NCI-H1436 (cell line): ENCODE results near the gene SRSF1.
A peak's percentile ranks its signal among the peaks of the same experiment; 100 is the strongest.
"Not testable (repeated sequence)": the region's sequence is repeated elsewhere in the genome, so short reads cannot be mapped to it uniquely, and the experiment has no call there.

Source experiments
- DNase-seq: peaks from one replicate; lab custom pipeline; 2025; lab: John Stamatoyannopoulos, UW

SRSF1 gene

DNA sequence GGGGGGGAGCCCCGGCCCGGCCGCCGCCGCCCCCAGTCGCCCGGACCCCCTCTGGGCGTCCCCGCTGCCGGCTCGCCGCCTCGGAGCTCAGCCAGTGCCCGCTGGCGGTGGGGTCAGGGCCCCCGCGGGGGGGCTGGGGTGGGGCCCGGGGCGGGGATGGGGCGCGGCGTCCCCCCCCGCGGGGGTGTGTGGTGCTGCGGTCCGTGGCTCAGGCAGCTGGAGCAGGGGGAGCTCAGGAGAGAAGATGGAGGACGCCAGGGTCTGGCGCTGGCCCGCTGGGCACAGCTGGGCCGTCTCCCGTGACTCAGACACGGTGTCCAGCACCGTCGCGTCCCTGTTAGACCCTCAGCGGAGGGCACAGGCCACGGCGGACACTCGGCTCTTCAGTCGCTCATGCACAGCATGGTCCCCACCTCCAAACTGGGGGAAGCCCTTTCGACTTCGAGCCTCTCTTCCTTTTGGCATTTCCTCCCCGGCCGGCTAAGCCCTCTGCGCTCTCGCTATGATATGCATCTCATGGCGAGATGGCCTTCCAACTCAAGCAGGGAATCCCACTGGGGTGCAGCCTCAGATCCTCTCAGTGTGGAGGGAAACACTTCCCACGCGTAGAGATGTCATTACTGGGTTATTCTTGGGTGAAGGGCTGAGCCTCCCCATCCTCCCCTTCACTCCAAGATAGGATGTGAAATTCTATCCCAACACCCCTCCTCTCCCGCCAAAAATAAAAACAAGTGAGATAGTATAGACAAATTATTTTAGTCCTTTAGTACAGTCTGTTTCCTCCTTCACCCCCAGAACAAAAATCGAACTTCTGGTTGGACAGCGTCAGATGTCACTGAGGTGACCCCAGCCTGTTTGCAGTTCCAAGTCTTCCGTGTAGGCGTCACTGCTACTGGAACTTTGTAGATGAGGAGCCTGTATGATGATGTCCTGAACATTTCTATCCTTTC lies 18.5 kb downstream of the SRSF1 start:
- DNase-seq, result peak; percentile 79

DNA sequence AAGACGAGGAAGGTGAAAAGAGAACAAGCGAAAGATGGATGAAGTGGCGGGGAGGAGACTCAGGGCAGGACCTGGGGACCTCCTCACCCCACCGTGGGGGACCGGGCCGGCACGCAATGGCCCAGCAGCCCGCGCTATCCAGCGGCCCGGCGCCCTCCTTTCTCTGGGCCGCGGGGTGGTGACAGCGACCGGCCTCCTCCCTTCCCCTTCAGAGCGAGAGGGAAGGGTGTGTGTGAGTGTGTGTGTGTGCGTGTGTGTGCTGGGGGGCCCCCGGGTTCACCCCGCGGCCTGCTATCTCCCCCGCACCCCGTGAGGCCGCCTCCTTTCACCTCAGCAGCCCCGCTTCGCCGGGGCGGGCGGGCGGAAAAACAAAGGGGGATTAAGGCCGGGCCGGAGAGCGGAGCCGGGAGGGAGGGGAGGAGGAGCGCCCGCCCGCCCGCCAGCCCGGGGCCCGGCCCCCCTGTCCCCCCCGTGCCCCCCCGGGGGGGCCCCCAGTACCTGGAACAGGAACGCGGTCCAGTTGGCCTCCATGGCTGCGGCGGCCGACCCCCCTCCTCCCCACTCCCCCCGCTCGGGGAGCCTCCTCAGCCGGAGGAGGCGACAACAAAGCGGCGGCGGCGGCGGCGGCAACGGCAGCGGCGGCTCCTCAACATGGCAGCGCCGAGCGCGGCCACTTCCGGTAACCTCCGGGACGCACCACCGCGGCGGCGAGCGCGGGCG lies 19.3 kb downstream of the SRSF1 start, which contains the start of gene VEZF1:
TSS of gene VEZF1 (minus strand) at position 674 of the 720 bp plus-strand sequence. CDS start at position 531, 143 bp downstream.
- DNase-seq, result peak; percentile 81

DNA sequence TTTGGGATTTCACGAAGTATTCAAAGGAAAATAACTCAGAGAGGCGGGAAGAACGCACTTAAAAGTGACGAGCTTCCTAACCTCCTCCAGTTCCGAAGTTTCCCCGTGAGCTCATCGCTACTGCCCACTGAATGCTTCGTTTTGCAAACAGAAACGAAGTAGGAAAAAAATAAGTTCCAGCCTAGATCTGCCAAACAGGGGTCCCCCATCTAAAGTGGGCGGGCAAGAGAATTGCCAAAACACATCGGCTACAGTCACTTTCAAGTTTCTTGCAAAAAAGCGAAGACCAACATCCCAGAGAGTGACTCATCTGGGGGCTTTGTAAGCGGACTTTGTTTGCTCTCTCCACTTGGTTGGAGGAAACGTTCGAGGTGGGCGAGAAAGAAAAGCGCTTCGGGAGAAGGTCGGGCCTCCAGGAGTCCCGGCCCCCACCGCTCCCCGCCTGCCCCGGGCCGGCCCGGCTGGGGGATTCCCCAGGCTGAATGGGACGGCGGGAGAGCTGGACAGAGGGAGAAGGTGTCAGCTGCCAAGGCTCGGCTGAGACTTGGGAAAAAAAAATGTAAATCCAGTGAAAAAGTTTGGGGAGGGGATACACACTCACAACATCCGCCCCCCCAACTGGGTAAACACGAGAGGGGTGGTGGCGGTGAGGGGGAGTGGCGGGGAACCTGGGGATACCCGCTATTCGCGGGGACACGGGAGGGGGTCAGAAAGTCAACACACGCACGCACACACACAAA lies 20.0 kb downstream of the SRSF1 start:
- DNase-seq, result no peak

DNA sequence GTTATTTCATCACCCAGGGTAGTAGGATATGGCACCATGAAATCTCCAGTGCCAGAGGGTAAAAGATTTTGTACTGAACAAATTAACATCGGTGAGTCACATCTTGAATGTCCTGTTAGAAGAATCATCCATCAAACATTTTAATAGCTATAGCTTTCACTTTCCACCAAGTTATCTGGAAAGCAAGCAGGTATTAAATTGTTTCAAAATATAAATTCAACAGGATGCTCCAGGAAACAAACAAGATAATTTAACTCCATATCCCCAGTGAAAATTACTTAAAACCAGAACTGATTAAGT lies 21.4 kb downstream of the SRSF1 start:
- DNase-seq, result no peak

DNA sequence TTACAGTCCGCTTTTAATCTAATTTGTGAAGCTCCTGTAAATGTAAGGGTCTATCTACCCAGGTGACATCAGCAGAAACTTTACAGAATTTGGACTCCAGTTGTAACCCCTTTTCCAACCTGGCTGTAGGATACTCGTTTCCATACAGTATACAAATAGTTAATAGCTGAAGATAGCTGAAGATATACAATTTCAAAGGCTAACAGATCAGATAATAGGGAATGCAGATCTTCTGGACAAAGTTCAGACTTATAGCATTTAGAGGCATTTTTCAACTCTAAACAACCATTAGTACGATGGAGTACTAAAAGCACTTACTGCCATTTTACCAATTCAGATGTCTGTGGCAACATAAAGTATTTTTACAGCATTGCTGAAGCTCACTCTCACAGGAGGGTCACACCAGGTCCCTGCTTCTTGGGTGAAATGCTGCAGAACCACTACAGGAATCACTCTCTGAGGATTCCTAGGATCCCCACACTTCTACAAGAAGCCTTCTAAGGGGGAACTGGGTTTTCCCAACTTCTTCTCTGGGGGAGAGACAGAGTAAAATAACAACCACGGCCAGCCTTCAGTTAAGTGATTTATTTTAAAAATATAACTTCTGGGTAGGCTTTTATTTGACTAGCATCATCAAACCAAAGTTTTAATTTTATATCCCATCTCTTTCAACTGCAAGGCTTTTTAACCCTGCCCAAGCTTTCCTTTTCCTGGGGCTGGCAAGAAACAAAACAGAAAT lies 21.9 kb downstream of the SRSF1 start:
- no peak for DNase-seq

DNA sequence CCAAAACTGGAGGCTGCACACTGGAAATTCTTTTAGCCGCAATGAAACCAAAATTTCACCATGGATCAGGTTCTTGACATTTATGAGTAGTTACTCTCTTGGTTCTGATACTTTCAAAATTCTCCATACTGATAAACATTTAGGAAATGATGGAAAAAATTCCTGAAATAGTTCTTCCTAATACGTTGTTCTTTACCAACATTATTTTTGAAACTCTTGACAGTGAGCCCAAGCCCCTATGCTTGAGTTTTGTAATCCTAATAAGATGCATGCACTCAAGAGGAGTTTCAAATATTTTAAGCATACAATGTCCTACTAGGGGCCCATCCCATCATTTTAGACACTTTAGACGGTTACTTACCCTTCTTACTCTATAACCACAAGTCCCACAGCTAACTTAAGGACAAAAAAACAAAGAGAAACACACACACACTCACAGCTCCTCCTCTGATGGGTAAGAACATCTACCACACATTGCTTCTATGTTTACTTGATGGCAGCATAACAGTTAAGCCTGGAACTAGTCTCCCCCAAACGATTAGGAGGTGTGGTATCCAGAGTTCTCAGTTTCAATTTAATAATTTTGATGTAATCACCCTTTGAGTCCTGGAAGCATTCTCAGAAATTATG lies 22.7 kb downstream of the SRSF1 start:
- no peak for DNase-seq

DNA sequence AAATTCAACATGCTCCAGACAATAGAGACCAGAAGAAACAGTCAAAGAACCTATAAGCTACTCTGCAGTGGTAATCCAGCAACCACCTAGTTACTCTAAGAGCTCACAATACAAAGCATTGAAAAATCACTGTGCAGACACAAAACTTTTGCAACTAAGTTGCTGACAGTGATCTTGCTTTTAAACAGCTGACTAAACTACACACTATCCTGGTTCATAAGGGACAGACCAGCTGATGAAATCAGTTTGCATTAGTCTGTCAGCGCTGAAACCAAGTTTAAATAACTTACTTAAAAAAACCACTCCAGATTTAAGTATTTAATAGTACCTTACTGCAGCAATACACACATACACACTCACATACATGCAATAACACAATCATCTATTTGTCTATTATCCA lies 23.6 kb downstream of the SRSF1 start:
- DNase-seq, result no peak

DNA sequence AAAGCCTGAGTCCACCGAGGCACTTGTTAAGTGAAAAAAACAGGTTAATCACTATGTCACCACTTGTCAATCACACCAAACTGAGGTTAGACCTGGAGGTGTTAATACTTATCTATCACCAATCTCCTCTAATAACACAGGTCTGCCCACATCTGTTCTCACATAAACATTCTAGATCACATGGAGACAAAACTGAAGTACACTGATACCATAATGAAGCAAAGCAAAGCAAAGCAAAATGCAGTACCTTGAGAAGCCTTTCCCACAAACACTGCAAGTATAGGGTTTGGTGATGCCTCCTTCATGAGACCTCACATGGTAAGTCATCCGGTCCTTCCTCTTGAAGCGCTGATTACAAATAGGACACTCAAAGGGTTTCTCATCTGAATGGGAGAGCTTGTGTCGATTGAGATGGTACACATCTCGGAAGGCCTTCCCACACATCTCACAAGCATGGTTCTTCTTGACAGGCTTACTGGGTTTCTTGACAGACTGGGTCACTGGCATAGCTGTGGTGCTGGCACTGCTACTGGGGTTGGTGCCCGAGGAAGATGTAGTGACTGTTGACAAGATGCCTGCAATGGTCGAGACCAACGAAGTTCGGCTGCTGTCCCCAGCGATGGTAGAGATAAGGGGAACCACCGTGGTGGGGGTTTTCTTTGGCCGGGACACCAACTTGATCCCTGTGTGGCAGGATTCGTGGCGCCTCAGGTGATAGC lies 24.4 kb downstream of the SRSF1 start:
- DNase-seq, result no peak

DNA sequence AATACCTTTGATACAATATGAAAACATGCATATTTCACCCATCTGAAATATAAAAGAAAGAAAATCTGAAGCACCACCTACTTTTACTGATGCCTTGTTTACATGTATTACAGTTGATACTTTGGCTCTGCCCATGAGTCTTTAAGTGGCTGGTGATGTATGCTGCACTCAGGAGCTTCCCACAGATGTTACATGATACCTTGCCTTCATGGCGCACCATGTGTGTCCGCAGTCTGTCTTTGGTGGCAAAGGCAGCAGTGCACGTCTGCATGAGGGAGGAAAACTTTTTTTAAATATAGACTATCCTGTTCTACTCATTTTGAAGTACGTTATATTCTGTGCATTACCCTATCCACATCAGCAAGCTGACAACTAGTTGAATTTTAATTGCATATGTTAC lies 26.5 kb downstream of the SRSF1 start:
- DNase-seq, result no peak

DNA sequence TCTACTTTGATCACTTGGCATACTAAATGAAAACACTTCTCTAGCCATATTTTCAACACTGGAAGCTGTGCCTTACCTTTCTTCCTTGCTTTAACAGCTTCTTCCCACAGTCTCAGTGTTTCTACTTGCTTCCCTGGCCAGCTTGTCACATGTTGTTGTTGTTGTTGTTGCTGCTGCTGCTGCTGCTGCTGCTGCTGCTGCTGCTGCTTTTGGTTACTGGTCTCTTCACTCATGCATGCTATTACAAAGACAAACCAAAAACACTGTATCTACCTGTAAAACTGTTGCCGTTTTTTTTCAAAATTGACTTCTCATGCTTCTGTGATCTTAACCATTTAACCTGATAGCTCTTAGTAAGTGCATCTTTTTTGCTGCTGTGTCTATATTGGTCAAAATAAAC lies 28.0 kb downstream of the SRSF1 start:
- no peak for DNase-seq

DNA sequence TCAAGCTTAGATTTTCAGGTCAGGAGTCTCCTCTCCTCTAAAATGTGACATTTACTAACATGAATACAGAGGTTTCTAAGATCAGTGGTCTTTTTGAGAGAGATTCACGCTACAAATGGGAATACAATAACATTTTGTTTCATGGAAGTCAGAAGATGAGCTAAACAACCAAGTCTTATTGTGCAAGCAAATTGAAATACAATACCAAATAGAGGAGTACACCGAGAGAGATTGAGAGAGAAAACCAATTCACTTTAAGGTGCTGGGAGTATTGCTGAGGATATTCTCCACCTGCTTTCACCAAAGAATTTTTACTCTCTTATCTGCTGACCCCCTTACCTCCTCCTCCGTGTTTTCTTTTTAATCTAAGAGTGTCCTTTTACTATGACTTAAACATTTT lies 30.5 kb downstream of the SRSF1 start:
- DNase-seq, result no peak

DNA sequence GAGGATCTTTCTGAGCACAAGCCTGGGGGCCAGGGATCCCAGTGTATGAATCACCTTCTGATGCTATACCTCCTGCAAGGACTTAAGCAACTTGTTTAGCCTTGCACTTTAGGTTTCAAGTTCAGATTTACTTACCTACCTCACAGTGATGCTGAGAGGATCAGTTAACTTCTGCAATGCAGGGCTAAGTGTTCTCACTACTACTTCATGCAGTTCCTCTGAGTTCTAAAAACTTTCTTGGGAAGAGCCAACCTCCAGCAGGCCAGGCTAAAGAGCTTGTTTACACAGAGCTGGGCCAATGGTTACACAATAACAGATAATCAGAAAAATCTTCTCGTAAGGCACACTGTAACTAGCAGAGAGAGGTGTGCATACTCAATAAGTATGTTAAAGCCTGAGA lies 32.0 kb downstream of the SRSF1 start:
- DNase-seq, result no peak

DNA sequence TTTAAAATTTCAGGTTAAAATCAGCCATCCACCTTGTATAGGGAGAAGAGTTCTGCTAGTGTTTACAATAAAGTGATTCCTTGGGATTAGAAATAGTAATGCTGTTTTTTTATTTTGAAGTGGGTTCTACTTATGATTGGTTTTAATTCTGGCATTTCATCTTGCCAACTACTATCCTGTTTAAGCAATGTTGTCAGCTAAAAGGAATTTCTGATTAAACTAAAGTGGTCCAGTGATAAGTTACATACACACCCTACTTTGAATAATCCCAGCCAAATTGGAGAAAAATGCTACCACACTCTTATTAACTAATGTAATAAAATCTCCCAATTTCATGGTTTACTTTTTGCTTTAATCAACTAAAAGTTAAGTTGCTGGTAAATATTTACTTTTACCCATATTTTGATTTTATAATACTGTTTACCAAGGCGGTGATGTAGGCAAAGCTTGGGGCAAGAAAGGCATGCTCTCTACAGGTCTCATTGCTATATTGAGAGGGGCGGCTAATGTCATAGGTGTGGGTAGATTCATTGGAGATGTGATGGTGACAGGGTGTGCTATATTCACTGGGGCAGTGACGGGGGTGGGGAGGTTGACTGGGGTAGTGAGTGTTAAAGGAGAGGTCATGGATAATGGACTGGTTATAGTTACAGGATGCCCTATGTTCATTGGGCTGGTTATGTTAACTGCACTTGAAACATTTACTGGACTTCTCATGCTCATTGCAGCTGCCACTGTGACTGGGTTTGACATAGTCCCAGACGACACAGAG lies 32.8 kb downstream of the SRSF1 start:
- not testable (repeated sequence) for DNase-seq

DNA sequence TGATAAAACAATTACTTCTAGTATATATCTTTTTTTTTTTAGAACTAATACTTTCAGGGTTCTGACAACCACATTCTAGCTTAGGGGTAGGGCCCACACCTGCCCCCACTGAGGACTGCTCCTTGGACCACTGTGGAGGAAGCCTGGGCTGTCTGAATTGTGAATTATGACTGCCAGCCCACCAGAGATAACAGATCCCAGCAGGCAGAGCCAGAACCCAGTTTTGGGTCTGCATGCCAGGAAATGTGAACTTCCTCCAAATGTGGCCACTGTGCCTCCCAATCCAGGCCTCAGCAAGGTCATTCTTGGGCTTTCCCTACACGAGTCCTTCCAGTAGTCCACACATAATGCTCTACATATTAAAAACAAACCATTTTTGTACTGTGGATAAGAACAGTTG lies 34.9 kb downstream of the SRSF1 start:
- DNase-seq, result no peak

DNA sequence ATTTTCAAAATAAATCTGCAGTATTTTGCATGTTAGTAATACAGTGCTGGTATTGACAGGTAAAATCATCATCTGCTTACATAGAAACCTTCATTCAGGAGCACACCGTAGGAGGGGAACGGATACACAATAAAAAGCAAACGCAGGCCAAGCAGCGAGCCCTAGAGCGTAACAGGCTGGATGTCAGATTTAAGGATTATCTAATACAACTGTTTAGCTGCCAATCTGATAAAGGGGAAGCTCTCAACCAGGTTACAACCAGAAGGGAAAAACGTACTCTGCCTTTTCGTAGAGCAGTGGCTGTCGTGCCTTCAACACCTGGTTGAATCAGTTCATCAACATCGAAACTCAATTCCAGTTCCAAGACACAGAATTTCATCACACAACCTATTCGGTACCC lies 35.5 kb downstream of the SRSF1 start:
- DNase-seq, result no peak

DNA sequence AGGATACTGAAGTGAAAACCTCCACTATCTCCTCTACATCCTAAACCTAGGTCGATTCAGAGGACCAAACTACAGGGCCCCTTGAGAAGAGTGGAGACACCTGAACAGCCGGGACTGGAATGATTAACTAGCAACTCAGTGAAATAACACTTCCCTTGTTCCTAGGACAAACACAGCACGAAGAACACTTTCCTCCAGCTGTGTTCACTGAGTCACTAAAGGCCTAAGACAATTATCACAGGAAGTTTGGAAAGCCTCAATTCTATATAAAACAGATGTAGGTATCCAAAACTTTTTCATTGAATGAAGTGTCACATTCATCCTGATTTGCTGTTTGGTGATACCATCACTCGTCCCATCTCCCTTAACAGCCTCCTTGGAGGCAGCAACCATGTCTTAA lies 36.3 kb downstream of the SRSF1 start:
- DNase-seq, result no peak

DNA sequence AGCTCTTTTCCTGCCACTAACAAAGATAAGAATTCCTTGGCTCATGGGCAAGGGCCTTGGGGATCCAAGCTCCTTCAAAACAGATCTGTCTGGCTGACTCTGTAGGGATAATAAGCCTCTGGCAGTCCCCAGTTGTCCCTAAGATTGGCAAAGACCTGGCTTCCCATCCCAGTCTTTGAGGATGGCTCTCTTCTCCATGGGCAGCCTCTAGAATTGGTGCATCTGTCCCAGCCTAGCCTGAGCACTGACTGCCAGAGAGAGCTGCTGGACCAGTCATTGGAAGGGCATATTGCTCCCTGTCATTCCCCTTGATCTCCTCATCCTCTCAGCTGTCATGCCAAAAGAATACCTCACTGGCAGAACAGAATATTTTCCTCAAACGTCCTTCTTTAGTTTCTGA lies 38.6 kb downstream of the SRSF1 start:
- DNase-seq, result no peak

DNA sequence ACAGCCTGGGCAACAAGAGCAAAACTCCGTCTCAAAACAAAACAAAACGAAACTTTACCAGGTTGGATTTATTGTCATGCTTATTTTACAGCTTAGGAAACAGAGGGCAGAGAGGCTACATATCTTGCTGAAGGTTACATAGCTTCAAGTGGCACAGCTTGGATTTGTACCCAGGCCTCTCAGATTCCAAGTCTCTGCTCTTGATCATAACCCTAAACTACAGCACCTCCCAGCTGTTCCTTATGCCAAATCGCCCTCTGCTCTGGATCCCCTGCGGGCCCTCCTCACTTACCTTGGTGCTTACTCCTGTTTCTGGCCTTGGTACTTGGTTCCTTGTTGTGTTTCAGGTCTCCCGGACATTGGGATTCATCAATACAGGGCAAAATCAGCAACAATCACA lies 40.2 kb downstream of the SRSF1 start:
- DNase-seq, result no peak

DNA sequence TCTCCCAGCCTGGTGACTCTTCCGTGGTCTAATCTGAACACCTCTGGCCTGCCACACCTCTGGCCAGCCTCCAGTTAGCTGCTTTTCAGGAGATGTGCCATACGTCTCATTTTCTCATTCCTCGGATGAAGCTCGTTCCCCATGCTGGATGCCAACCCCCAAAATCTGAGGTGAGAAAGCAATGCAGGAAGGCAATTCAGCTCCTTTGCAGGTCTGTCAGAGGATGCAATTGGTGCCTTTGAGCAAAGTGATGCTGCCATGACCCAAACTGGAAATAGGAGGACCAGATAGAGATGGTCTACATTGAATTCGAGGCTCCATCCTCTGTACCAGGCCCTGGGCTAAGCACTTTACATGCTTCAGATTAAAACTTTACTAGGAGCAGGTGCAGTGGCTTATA lies 40.8 kb downstream of the SRSF1 start:
- no peak for DNase-seq

DNA sequence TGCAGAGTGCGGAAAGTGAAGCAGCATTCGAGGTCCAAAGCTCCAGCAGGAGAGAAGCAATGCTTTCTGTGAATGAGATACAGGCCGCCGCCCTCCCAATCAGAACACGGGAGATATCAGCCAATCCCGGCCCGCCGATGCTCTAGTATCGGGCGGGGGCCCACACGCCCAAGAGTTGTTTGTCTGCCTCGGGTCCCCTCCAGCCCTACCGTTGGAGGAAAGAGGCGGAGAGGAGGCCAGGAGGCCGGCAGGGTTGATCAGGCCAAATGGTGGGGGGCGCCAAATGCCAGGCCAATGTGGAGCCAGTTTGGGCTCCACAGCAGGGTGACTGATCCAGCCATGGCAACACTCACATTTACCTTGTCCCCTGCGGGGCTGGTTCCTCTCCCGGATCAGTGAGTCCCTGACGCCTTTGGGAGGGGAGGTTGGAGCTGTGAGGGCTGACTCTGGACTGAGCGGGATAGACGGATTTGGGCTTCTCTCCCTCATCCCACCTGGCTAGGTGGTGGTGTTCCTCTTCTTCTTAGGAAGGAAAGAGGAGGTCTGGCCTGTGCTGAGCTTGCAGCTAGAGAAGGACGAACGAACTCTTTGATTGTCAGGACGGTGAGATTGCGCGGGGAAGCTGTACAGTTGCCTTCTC lies 41.4 kb downstream of the SRSF1 start:
- no peak for DNase-seq
